GM12875 (cell line): ENCODE measurements around the gene LAMTOR4.
A peak's percentile ranks its signal among the peaks of the same experiment; 100 is the strongest.
"Not testable (repeated sequence)": the region's sequence is repeated elsewhere in the genome, so short reads cannot be mapped to it uniquely, and the experiment has no call there.

ENCODE experiments used
- H3K4me3 ChIP-seq: one replicate; pipeline ENCODE4 v1.5.1; 2011; ENCODE audit warnings: low read depth, low read length, control low read depth
- TF ChIP-seq, protein P1 (sequence below): IDR thresholded peaks from 2 replicates; pipeline ENCODE4 v1.5.1; 2011; ENCODE audit warnings: low read depth, mild to moderate bottlenecking, control low read depth, inconsistent platforms, low read length, moderate library complexity, borderline replicate concordance; ENCODE audit not compliant: insufficient read depth

Gene LAMTOR4

DNA sequence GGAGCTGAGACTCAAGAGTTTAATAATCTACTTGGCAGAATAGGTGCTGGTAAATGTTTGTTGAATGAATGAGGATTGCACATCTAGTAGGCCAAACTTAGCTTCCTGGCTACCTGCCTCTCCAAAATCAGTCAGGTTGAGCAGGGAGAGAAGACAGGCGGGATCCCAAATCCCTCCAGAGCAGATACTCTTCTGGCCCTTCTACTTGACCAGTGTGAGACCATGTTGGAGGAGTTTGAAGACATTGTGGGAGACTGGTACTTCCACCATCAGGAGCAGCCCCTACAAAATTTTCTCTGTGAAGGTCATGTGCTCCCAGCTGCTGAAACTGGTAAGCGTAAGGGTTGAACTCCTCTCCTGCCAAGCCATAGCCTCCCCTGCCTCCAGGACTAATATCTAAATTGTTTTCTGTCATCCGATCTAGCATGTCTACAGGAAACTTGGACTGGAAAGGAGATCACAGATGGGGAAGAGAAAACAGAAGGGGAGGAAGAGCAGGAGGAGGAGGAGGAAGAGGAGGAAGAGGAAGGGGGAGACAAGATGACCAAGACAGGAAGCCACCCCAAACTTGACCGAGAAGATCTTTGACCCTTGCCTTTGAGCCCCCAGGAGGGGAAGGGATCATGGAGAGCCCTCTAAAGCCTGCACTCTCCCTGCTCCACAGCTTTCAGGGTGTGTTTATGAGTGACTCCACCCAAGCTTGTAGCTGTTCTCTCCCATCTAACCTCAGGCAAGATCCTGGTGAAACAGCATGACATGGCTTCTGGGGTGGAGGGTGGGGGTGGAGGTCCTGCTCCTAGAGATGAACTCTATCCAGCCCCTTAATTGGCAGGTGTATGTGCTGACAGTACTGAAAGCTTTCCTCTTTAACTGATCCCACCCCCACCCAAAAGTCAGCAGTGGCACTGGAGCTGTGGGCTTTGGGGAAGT, 24.2 kb upstream of the LAMTOR4 start:
- H3K4me3 ChIP-seq = no peak overlapping the region

DNA sequence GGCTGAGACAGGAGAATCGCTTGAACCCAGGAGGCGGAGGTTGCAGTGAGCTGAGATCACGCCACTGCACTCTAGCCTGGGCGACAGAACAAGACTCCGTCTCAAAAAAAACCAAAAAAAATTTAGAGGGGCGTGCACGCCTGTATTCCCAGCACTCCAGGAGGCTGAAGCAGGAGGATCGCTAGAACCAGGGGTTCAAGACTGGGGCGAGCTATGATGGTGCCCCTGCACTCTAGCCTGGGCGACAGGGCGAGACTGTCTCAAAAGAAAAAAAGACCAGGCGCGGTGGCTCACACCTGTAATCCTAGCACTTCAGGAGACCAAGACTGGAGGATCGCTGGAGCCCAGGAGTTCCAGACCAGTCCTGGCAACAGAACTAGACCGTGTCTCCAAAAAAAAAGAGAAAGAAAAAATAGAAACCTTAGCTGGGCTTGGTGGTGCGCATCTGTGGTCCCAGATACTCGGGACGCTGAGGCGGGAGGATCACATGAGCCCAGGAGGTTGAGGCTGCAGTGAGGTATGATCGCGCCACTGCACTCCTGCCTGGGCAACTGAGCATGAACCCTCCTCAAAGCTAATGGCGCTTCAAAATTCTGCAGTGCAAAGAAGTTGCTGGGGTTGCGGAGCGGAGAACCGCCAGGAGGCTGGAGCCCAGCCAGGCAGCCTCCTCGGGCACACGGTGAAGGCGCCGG, 22.3 kb upstream of the LAMTOR4 start:
- TF ChIP-seq, protein P1, sequence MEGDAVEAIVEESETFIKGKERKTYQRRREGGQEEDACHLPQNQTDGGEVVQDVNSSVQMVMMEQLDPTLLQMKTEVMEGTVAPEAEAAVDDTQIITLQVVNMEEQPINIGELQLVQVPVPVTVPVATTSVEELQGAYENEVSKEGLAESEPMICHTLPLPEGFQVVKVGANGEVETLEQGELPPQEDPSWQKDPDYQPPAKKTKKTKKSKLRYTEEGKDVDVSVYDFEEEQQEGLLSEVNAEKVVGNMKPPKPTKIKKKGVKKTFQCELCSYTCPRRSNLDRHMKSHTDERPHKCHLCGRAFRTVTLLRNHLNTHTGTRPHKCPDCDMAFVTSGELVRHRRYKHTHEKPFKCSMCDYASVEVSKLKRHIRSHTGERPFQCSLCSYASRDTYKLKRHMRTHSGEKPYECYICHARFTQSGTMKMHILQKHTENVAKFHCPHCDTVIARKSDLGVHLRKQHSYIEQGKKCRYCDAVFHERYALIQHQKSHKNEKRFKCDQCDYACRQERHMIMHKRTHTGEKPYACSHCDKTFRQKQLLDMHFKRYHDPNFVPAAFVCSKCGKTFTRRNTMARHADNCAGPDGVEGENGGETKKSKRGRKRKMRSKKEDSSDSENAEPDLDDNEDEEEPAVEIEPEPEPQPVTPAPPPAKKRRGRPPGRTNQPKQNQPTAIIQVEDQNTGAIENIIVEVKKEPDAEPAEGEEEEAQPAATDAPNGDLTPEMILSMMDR = no peak
- peak overlapping the region; percentile 87 for H3K4me3 ChIP-seq

More for the DNA sequence above, 24.2 kb upstream of the LAMTOR4 start:
- TF ChIP-seq, protein P1 = no peak

DNA sequence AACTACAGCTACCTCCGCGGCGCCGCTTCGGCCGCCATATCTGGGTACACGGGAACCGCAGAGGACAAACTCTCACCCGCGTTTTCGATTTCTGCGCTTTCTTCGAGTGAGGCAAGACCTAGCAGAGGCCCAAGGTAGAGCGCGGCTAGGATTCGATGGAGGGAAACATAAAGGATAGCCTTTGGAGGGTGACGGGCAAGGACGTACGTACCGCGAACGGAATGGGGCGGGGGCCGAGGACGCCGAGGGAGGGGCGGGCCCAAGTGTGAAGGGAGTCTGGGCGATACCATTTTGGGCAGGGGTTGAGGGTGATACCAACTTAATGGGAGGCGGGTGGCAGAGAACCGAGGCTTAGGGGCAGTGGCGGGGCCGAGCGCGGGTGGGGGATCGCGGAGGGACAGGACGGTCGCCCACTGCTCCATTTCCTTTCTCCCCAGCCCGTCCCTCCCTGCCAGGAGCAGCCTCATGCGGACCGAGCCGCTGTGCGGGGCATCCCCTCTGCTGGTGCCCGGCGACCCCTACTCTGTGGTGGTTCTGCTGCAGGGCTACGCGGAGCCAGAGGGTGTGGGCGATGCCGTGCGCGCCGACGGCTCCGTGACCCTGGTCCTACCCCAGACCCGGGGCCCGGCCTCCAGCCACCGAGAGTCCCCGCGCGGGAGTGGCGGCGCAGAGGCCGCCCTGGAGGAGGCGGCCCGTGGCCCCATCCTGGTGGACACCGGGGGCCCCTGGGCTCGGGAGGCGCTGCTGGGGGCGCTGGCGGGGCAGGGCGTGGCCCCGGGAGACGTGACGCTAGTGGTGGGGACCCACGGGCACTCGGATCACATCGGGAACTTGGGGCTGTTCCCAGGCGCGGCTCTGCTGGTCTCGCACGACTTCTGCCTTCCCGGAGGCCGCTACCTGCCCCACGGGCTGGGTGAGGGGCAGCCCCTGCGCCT, 21.5 kb upstream of the LAMTOR4 start, which contains the start of gene MBLAC1:
MBLAC1 (plus strand) TSS at position 37 of the 935 bp plus-strand sequence; CDS start at position 466, 429 bp downstream.
- peak within 1 kb of the TSS; percentile 87 for H3K4me3 ChIP-seq
- TF ChIP-seq, protein P1 = no peak

DNA sequence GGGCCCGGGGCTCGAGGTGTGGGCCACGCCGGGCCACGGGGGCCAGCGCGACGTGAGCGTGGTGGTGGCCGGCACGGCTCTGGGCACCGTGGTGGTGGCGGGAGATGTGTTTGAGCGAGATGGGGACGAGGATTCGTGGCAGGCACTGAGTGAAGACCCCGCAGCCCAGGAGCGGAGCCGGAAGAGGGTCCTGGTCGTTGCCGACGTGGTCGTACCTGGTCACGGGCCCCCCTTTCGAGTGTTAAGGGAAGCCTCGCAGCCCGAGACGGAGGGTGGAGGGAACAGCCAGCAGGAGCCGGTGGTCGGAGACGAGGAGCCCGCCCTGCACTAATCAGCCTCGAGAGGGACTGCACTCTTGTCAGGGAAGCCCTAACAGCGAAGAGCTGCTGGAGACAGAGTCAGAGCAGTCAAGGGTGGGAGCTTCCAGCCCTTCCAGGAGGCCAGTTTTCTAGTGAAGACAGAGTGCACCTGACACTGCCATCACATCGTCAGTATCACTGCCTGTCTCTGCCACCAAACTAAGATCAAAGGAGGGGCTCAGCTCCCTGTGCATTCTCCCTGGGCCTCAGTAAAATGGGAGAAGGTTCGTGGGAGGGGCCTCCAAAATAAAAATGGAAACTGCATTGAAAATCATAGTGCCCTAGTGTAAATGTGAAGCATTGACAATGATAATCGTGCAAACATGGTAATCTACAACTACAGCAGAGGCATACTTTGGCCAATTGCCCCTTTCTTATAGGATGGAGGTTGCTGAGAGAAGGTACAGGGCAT, 20.7 kb upstream of the LAMTOR4 start:
- H3K4me3 ChIP-seq = peak overlapping the region; percentile 87
- TF ChIP-seq, protein P1 = no peak

DNA sequence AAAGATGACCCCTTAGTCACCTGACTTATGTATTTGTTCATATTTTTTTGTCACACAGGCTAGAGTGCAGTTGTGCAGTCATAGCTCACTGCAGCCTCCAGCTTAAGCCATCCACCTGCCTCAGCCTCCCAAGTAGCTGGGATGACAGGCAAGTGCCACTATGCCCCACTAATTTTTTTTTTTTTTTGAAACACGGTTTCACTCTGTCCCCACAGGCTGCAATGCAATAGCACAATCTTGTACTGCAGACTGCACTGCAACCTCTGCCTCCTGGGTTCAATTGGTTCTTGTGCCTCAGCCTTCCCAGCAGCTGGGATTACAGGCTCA, 20.1 kb upstream of the LAMTOR4 start:
- TF ChIP-seq, protein P1 = no peak
- no peak overlapping the region for H3K4me3 ChIP-seq

DNA sequence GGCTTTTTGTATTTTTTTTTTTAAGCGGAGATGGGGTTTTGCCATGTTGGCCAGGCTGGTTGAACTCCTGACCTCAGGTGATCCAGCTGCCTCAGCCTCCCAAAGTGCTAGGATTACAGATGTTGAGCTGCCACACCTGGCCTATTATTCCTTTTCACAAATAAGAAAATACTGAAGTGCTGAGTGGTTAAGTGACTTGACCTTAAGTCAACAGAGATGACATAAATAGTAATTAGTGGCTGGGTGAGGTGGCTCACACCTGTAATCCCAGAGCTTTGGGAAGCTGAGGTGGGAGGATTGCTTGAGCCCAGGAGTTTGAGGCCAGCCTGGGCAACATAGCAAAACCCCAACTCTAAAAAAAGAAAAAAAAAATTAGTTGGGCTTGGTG, 18.5 kb upstream of the LAMTOR4 start:
- not testable (repeated sequence) for H3K4me3 ChIP-seq
